GM12878 (cell line): Measurements from ENCODE around the gene SCN7A. TPM values are rescaled to one million over a fixed set of nuclear protein-coding genes. Genes with fewer than 3 reads are reported as not detected.

Source experiments
- ATAC-seq: fragments of 200-7000 bp; cut with Tn5 transposase; 3 replicates; pipeline ENCODE4 v1.9.1; 2020; ENCODE audit warnings: mild to moderate bottlenecking, moderate library complexity
- BruUV-seq: library from RNA; stranded (reverse); fragments of 400-500 nt; replicated peaks from 2 replicates; lab custom pipeline; 2021; lab: Mats Ljungman, UMichigan
- CTCF ChIA-PET: fragments of 300-600 bp; sonication (Branson Sonifier 250); formaldehyde crosslinking; extraction: SDS; loops from one replicate; lab custom pipeline; 2021; ENCODE audit warnings: inconsistent platforms; lab: Yijun Ruan, JAX
- POLR2A ChIA-PET: fragments of 350-600 bp; formaldehyde crosslinking; extraction: SDS; loops from one replicate; lab custom pipeline; 2021; ENCODE audit warnings: inconsistent platforms; lab: Charles Lee
- RAD21 ChIA-PET: fragments of 300-600 bp; sonication (Branson Sonifier 250); formaldehyde crosslinking; loops from one replicate; lab custom pipeline; 2023; ENCODE audit warnings: antibody characterized with exemption; ENCODE audit not compliant: unreplicated experiment; lab: Charles Lee
- SMC1A ChIA-PET: fragments of 300-600 bp; sonication (Branson Sonifier 250); formaldehyde crosslinking; loops from one replicate; lab custom pipeline; 2023; ENCODE audit not compliant: unreplicated experiment, uncharacterized antibody; lab: Charles Lee
- DNase-seq: peaks from one replicate; pipeline ENCODE4 v3.0.0-alpha.2; 2011; ENCODE audit warnings: low read depth, low spot score
- FAIRE-seq: peaks from 3 replicates; lab custom pipeline; 2011; peaks lifted over from hg19 to GRCh38; lab: Jason Lieb, UNC
- H2AFZ ChIP-seq: 2 replicates; pipeline ENCODE4 v1.6.0; 2011; ENCODE audit warnings: low read depth, low read length, control low read depth; ENCODE audit not compliant: control insufficient read depth
- H3K27ac ChIP-seq: 2 replicates; pipeline ENCODE4 v1.5.1; 2011; ENCODE audit warnings: control low read depth; ENCODE audit not compliant: control insufficient read depth, insufficient read depth
- H3K27me3 ChIP-seq, 2 experiments: replicated peaks in 1 of 2; 2 replicates each; pipeline versions ENCODE4 v1.6.0 to v1.6.1; 2011; ENCODE audit warnings: low read length in 1 of 2; ENCODE audit not compliant: control insufficient read depth in 2 of 2, insufficient read depth in 2 of 2
- H3K36me3 ChIP-seq, 2 experiments: 2 replicates each; pipeline ENCODE4 v1.5.1; 2011; ENCODE audit warnings: low read length in 1 of 2; ENCODE audit not compliant: control insufficient read depth in 2 of 2, insufficient read depth in 2 of 2
- H3K4me1 ChIP-seq: 2 replicates; pipeline ENCODE4 v1.6.1; 2011; ENCODE audit warnings: mild to moderate bottlenecking, low read length, moderate library complexity, mixed read lengths; ENCODE audit not compliant: control insufficient read depth, insufficient read depth
- H3K4me2 ChIP-seq: 2 replicates; pipeline ENCODE4 v1.6.0; 2011; ENCODE audit warnings: control low read depth; ENCODE audit not compliant: control insufficient read depth, insufficient read depth
- H3K4me3 ChIP-seq: fragments of 200-600 bp; sonication (generic); 2 replicates; pipeline ENCODE4 v1.5.1; 2016
- H3K79me2 ChIP-seq: 2 replicates; pipeline ENCODE4 v1.6.0; 2011; ENCODE audit warnings: low read length; ENCODE audit not compliant: control insufficient read depth, insufficient read depth
- H3K9ac ChIP-seq: 2 replicates; pipeline ENCODE4 v1.8.0; 2011; ENCODE audit warnings: low read length, control low read depth, mixed read lengths; ENCODE audit not compliant: control insufficient read depth, insufficient read depth
- H3K9me3 ChIP-seq: replicated peaks from 3 replicates; pipeline ENCODE4 v1.5.1; 2011; ENCODE audit warnings: mild to moderate bottlenecking, low read length; ENCODE audit not compliant: control insufficient read depth, insufficient read depth
- H4K20me1 ChIP-seq: 2 replicates; pipeline ENCODE4 v1.6.0; 2011; ENCODE audit not compliant: control insufficient read depth, insufficient read depth
- BRCA1 ChIP-seq: IDR thresholded peaks from 2 replicates; pipeline ENCODE4 v1.6.1; 2011; ENCODE audit warnings: low read depth, low read length, improper control_type of control experiment
- CHD1 ChIP-seq: IDR thresholded peaks from 2 replicates; pipeline ENCODE4 v1.6.1; 2012; ENCODE audit warnings: low read depth, low read length, improper control_type of control experiment
- E2F8 ChIP-seq: fragments of 450-650 bp; IDR thresholded peaks from 2 replicates; pipeline ENCODE4 v1.6.1; 2018; ENCODE audit warnings: mild to moderate bottlenecking, low read depth, moderate library complexity; ENCODE audit not compliant: partially characterized antibody
- ETV6 ChIP-seq, 2 experiments: fragments of 450-650 bp in 1 of 2; IDR thresholded peaks in 1 of 2; conservative IDR thresholded peaks in 1 of 2; 2 replicates each; pipeline ENCODE4 v1.6.1; 2014; ENCODE audit warnings: antibody characterized with exemption in 1 of 2, borderline replicate concordance in 1 of 2, low read depth in 1 of 2, mild to moderate bottlenecking in 1 of 2, moderate library complexity in 1 of 2
- EZH2 ChIP-seq: IDR thresholded peaks from 2 replicates; pipeline ENCODE4 v1.6.1; 2012; ENCODE audit warnings: low read depth, mild to moderate bottlenecking, control low read depth, inconsistent platforms, low read length, borderline replicate concordance; ENCODE audit not compliant: control insufficient read depth
- FOXK2 ChIP-seq: fragments of 450-650 bp; IDR thresholded peaks from 2 replicates; pipeline ENCODE4 v1.6.1; 2017; ENCODE audit warnings: mild to moderate bottlenecking, moderate library complexity
- HSF1 ChIP-seq: fragments of 150-350 bp; IDR thresholded peaks from 2 replicates; pipeline ENCODE4 v1.6.1; 2014; ENCODE audit warnings: mild to moderate bottlenecking, low read depth, low read length
- NFYB ChIP-seq: IDR thresholded peaks from 2 replicates; pipeline ENCODE4 v1.6.1; 2011; ENCODE audit warnings: low read depth, mild to moderate bottlenecking, low read length, improper control_type of control experiment, moderate library complexity; ENCODE audit not compliant: insufficient read depth
- NR2C2 ChIP-seq: IDR thresholded peaks from 2 replicates; pipeline ENCODE4 v1.6.1; 2011; ENCODE audit warnings: borderline replicate concordance, low read depth; ENCODE audit not compliant: control insufficient read depth, insufficient read length
- RELA ChIP-seq: fragments of 450-650 bp; IDR thresholded peaks from 2 replicates; pipeline ENCODE4 v1.8.0; 2014; ENCODE audit warnings: borderline replicate concordance; ENCODE audit not compliant: partially characterized antibody
- SREBF1 ChIP-seq: IDR thresholded peaks from 2 replicates; pipeline ENCODE4 v1.6.1; 2012; ENCODE audit warnings: mild to moderate bottlenecking, low read length
- SRF ChIP-seq, 2 experiments: IDR thresholded peaks; 2 replicates each; pipeline ENCODE4 v1.6.1; 2011; ENCODE audit warnings: low read depth in 2 of 2, low read length in 2 of 2, mild to moderate bottlenecking in 1 of 2, moderate library complexity in 1 of 2
- USF2 ChIP-seq: IDR thresholded peaks from 2 replicates; pipeline ENCODE4 v1.6.1; 2011; ENCODE audit warnings: low read depth, low read length, improper control_type of control experiment, borderline replicate concordance
- ZBTB4 ChIP-seq: fragments of 450-650 bp; formaldehyde crosslinking; IDR thresholded peaks from 2 replicates; pipeline ENCODE4 v1.4.0; 2022; ENCODE audit warnings: mild to moderate bottlenecking, moderate library complexity
- WGBS: methylation state at CpG from one replicate; pipeline ENCODE4 v1.1.6; 2016; ENCODE audit warnings: low lambda C conversion rate; ENCODE audit not compliant: insufficient replicate concordance, insufficient coverage; ENCODE audit errors: missing lambda C conversion rate; 5-methylcytosine and 5-hydroxymethylcytosine counted together
- in situ Hi-C: fragments of 300-500 bp; cut with MboI; formaldehyde crosslinking; loops from 9 replicates; pipeline ENCODE4 v1.14.3; 2018; ENCODE audit warnings: mixed read lengths
- intact Hi-C: fragments of 100-400 bp; cut with micrococcal nuclease; formaldehyde crosslinking; loops from one replicate; pipeline ENCODE4 v1.14.2; 2022; ENCODE audit not compliant: unreplicated experiment
- polyA plus RNA-seq, 11 experiments: library from polyadenylated mRNA; depleted of rRNA in 4 of 11; unstranded in 6 of 11; stranded (reverse) in 5 of 11; fragments of >200 nt; fragmentation: Nextera tagmentation in 4 of 11; fragmentation: Illumina TruSeq in 1 of 11; extraction: Ambion mirVana in 4 of 11; extraction: Trizol in 1 of 11; gene quantifications; 1 replicate in 1 of 11; 2 replicates in 10 of 11; pipeline versions ENCODE4 v1.2.1 to v1.2.3, GENCODE V29; 2011 to 2016; ENCODE audit warnings: inconsistent platforms in 2 of 11, missing spikeins in 2 of 11, low read depth in 1 of 11
- total RNA-seq, 4 experiments: library from RNA; depleted of rRNA in 3 of 4; stranded (reverse); fragments of >200 nt in 3 of 4; fragmentation: Illumina TruSeq in 1 of 4; extraction: Trizol in 1 of 4; gene quantifications; 2 replicates each; pipeline versions ENCODE4 v1.2.1 to v1.2.3, GENCODE V29; 2013 to 2021

Gene SCN7A
- total and polyA plus RNA-seq, 10 of the 15 experiments (the other 5 are each of a cell fraction or from before 2014, with no cell fraction given): 0.05 TPM; not detected in 9

GRCh38 chr2:166394245-166394644, 99.8 kb downstream of the SCN7A start:
- ChIA-PET POLR2A (no interaction called here), SMC1A (no interaction called here), CTCF (no interaction called here), RAD21 (no interaction called here)
- H3K4me1 ChIP-seq: no peaks in the 10 kb centered on the region
- no peak overlapping the region for H3K27ac ChIP-seq
- no peak overlapping the region for H3K9ac ChIP-seq
- H3K4me2 ChIP-seq: no peak overlapping the region
- no peaks in the 10 kb centered on the region for H3K79me2 ChIP-seq
- no peaks in the 10 kb centered on the region for H3K36me3 ChIP-seq
- no TSS peak for BruUV-seq
- H3K4me3 ChIP-seq: no peak overlapping the region
- ATAC-seq (no peak), DNase-seq (no peak), FAIRE-seq (no peak)
- intact Hi-C loops: no loop called here
- WGBS: 54% methylated on average over 1 of the region's 1 CpG
- no peaks in the 10 kb centered on the region for H3K9me3 ChIP-seq
- in situ Hi-C loops: no loop called here
- no peaks in the 10 kb centered on the region for H4K20me1 ChIP-seq
- H2AFZ ChIP-seq: no peak overlapping the region
- no peaks in the 10 kb centered on the region for H3K27me3 ChIP-seq
- TF ChIP-seq USF2 (no peak), RELA (no peak), NFYB (no peak), SREBF1 (no peak), FOXK2 (no peak), ZBTB4 (CRISPR knock-in tag) (no peak), ETV6 (conservative IDR thresholded peaks at IDR 0.05 in 1 of 2, IDR thresholded peaks at IDR 0.05 in 1 of 2; ENCODE audit: borderline replicate concordance in 1 of 2, low read depth in 1 of 2) (no peak), SRF (IDR thresholded peaks at IDR 0.05; ENCODE audit: low read depth in 2 of 2, low read length in 2 of 2) (no peak), EZH2 (no peak), E2F8 (no peak), HSF1 (no peak), CHD1 (no peak), NR2C2 (no peak), BRCA1 (no peak)
